Cardiac fibroblast (primary cell): ENCODE data around the gene PKDCC.
"Not testable (repeated sequence)": the region's sequence is repeated elsewhere in the genome, so short reads cannot be mapped to it uniquely, and the experiment has no call there.

Experiments used
- DNase-seq, 2 donors: peaks; one replicate each; pipeline versions ENCODE4 v3.0.0 to v3.0.0-alpha.2; 2010; ENCODE audit warnings: low read depth in 2 of 2
- H3K4me3 ChIP-seq, 2 donors: replicated peaks in 1 of 2; 1 replicate in 1 of 2; 2 replicates in 1 of 2; pipeline ENCODE4 v1.5.1; 2011; ENCODE audit warnings: low read depth in 2 of 2, low read length in 2 of 2, mild to moderate bottlenecking in 2 of 2, moderate library complexity in 1 of 2
- TF ChIP-seq, protein P1 (sequence below): IDR thresholded peaks from one replicate; pipeline ENCODE4 v1.5.1; 2011; ENCODE audit warnings: low read depth, mild to moderate bottlenecking, low read length, inconsistent platforms

Gene PKDCC

DNA sequence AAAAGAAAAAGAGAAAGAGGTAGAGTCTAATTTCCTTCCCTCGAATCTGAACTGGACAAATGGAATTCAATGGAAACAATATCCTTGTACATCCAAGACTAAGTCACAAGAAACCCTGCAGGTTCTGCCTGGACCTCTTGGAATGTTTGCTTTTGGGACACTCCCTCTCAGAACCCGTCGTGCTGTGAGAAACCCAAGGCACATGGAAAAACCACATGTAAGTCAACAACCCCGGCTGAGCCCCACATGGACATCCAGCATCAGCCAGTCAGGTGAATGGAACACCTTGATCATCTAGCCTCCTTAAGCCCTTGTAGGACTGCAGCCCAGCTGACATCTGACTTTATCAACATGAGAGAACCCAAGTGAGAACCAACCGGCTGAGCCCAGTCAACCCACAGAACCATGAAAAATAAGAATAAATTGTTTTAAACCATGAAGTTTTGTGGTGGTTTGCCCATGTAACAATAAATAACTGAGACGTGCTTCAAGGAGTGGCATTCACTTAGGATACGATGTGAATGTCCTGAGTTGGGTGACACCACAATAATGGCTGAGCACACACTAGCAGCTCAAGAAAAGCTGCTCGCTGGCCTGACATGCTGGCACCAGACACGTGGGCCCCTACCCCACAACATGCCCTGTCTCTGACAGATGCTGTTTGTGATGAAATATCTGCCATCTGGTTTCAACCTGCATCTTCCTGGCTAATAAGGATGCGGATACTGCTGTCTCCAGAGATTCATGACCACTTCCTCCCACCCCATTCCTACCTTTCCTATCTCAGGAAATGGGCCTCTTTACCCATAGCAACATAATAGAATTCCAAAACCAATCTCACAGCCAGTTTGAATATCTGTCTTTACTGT is 28.8 kb downstream of the PKDCC start:
- TF ChIP-seq, protein P1, sequence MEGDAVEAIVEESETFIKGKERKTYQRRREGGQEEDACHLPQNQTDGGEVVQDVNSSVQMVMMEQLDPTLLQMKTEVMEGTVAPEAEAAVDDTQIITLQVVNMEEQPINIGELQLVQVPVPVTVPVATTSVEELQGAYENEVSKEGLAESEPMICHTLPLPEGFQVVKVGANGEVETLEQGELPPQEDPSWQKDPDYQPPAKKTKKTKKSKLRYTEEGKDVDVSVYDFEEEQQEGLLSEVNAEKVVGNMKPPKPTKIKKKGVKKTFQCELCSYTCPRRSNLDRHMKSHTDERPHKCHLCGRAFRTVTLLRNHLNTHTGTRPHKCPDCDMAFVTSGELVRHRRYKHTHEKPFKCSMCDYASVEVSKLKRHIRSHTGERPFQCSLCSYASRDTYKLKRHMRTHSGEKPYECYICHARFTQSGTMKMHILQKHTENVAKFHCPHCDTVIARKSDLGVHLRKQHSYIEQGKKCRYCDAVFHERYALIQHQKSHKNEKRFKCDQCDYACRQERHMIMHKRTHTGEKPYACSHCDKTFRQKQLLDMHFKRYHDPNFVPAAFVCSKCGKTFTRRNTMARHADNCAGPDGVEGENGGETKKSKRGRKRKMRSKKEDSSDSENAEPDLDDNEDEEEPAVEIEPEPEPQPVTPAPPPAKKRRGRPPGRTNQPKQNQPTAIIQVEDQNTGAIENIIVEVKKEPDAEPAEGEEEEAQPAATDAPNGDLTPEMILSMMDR: no peak
- no peak for DNase-seq
- H3K4me3 ChIP-seq: no peak overlapping the region

DNA sequence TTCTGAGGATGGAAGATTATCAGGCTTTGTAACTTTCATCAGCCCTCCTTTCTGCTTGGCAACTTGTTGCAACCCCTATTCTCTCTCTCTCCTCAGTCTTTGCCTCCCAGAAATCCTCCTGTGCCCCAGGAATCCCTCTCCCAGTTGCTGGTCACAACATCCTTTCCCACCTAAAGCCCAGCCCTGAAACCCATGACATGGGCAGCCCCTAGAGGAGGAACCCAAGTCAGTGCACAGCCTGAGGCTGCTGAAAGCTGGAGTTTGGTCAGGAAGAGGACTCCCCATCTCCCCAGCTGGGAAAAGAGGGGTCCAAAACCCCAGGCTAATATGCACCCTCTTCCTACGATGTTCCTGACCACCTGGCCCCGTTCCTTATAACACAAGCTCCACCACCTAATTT is 29.5 kb downstream of the PKDCC start:
- DNase-seq: peak in 1 of 2 donors; percentile 35
- TF ChIP-seq, protein P1: peak; percentile 13
- no peak overlapping the region for H3K4me3 ChIP-seq

DNA sequence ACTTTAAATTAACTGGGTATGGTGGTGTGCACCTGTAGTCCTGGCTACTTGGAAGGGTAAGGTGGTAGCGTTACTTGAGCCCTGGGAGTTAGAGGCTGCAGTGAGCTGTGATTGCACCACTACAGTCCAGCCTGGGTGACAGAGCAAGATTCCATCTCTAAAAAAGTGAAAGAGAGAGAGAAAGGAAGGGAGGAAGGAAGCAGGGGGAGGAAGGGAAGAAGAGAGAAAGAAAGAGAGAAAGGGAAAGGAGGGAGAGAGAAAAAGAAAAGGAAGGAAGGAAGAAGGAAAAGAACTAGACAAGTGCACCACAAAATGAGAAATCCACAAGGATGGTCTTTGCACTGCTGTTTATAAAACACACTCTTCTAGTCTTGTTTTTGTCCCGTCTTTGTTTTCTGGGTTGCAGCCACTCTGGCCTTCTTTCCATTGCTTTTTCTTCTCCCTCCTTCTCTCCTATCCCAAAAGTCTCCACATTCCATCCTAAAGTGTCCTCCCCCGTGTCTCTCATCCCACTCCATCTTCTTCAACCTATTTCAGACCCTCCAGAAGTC is 32.0 kb downstream of the PKDCC start:
- H3K4me3 ChIP-seq: no peak overlapping the region
- no peak for DNase-seq
- TF ChIP-seq, protein P1: no peak

DNA sequence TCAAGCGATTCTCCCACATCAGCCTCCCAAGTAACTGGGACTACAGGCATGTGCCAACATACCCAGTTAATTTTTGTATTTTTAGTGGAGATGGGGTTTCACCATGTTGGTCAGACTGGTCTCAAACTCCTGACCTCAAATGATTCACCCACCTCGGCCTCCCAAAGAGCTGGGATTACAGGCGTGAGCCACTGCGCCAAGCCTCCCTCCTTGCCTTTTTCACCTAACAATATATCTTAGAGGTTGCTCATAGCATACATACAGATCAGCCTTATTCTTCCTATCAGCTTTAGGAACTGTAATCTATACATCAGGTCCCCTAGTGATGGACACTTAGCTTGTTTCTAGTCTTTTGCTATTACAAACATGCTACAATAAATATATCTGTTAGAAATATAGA is 33.3 kb downstream of the PKDCC start:
- not testable (repeated sequence) for DNase-seq, H3K4me3 ChIP-seq

DNA sequence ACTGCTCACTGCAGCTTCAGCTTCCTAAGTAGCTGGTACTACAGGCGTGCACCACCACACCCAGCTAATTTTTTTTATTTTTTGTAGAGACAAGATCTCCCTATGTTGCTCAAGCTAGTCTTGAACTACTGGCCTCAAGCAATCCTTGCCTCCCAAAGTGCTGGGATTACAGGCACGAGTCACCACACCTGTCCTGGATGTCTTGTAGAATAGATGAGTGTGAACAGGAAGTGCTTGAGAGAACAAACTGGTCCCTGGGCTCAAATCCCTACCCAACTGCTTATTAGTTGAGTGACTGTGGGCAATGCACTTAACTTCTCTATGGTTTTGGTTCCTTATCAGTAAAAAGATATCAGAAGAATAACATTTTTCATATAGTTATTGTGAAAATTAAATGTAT is 34.2 kb downstream of the PKDCC start:
- no peak for DNase-seq
- TF ChIP-seq, protein P1: no peak
- no peak overlapping the region for H3K4me3 ChIP-seq

DNA sequence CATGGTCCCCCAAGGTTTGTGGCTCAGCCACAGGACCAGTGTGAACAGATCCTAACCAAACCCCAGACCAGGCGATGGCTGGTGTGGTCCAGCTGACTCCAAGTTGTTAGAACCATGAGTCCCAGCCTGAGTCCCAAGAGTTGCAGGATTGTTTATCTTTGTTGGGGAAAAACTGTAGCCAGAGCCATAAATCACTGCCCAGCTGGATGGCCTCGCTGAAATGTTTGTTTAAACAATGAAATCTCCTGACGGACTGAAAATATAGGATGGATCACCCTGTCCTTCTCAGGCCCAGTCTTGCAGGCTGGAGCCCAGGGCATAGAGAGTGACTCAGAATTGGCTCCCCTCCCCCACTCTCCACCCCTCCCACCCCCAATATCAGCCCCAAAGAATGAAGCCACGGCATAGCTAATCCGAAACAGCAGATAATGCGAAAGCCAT is 36.4 kb downstream of the PKDCC start:
- TF ChIP-seq, protein P1: no peak
- H3K4me3 ChIP-seq: no peak overlapping the region
- peak; percentile 28 to 55 for DNase-seq

DNA sequence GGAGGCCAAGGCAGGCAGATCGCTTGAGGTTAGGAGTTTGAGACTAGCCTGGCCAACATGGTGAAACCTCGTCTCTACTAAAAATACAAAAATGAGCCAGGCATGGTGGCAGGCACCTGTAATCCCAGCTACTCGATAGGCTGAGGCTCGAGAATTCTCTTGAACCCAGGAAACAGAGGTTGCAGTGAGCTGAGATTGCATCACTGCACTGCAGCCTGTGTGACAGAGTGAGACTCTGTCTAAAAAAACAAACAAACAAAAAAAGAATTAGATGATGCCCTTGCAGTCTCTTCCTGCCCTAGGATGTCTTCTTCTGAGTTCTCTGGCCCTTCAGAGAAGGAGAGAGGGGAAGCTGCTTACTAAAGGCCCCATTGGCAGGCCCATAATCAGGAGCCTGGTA is 37.2 kb downstream of the PKDCC start:
- not testable (repeated sequence) for H3K4me3 ChIP-seq, DNase-seq
